ENCODE data around the gene ABCB6.

ABCB6 gene

GRCh38 chr2:219179601-219180465 lies 38.9 kb downstream of the ABCB6 start:
- Histone ChIP-seq H3K4me1 (ENCODE audit: control insufficient read depth in 1 of 2, insufficient read depth in 2 of 2, low read length in 2 of 2) (peaks cover 19 to 30% of the 10 kb centered on the region in 2 donors), H3K36me3 (ENCODE audit: control insufficient read depth in 1 of 2, insufficient read depth in 2 of 2, low read length in 2 of 2) (peaks cover 43 to 55% of the 10 kb centered on the region in 2 donors), H3K27me3 (ENCODE audit: low read depth, low read length) (no peaks in the 10 kb centered on the region), H3K27ac (ENCODE audit: low read length) (no peak overlapping the region), H3K9me3 (ENCODE audit: control insufficient read depth in 1 of 2, low read length in 2 of 2) (no peaks in the 10 kb centered on the region), H3K4me3 (ENCODE audit: low read depth in 1 of 2, low read length in 2 of 2) (peak overlapping the region in 1 of 2 donors; percentile 88)

GRCh38 chr2:219178377-219179175 lies 40.2 kb downstream of the ABCB6 start:
- Histone ChIP-seq H3K36me3 (ENCODE audit: control insufficient read depth in 1 of 2, insufficient read depth in 2 of 2, low read length in 2 of 2) (peaks cover 47 to 57% of the 10 kb centered on the region in 2 donors), H3K4me1 (ENCODE audit: control insufficient read depth in 1 of 2, insufficient read depth in 2 of 2, low read length in 2 of 2) (peaks cover 19 to 36% of the 10 kb centered on the region in 2 donors), H3K4me3 (ENCODE audit: low read depth in 1 of 2, low read length in 2 of 2) (peak overlapping the region; percentile 74 to 88), H3K27me3 (ENCODE audit: low read depth, low read length) (no peaks in the 10 kb centered on the region), H3K27ac (ENCODE audit: low read length) (peak overlapping the region; percentile 14), H3K9me3 (ENCODE audit: control insufficient read depth in 1 of 2, low read length in 2 of 2) (no peaks in the 10 kb centered on the region)

GRCh38 chr2:219177552-219178376 lies 41.0 kb downstream of the ABCB6 start, which contains the start of gene RETREG2:
RETREG2 (plus strand) TSS chr2:219178275; CDS start chr2:219178353, 78 bp downstream.
- Histone ChIP-seq H3K4me3 (ENCODE audit: low read depth in 1 of 2, low read length in 2 of 2) (peak within 1 kb of the TSS; percentile 88 to 89), H3K27ac (ENCODE audit: low read length) (peak within 1 kb of the TSS; percentile 100), H3K9me3 (ENCODE audit: control insufficient read depth in 1 of 2, low read length in 2 of 2) (no peaks in the 10 kb centered on the region), H3K36me3 (ENCODE audit: control insufficient read depth in 1 of 2, insufficient read depth in 2 of 2, low read length in 2 of 2) (peaks cover 46 to 55% of the 10 kb centered on the region in 2 donors), H3K27me3 (ENCODE audit: low read depth, low read length) (no peaks in the 10 kb centered on the region), H3K4me1 (ENCODE audit: control insufficient read depth in 1 of 2, insufficient read depth in 2 of 2, low read length in 2 of 2) (peaks cover 19 to 33% of the 10 kb centered on the region in 2 donors)

DNA sequence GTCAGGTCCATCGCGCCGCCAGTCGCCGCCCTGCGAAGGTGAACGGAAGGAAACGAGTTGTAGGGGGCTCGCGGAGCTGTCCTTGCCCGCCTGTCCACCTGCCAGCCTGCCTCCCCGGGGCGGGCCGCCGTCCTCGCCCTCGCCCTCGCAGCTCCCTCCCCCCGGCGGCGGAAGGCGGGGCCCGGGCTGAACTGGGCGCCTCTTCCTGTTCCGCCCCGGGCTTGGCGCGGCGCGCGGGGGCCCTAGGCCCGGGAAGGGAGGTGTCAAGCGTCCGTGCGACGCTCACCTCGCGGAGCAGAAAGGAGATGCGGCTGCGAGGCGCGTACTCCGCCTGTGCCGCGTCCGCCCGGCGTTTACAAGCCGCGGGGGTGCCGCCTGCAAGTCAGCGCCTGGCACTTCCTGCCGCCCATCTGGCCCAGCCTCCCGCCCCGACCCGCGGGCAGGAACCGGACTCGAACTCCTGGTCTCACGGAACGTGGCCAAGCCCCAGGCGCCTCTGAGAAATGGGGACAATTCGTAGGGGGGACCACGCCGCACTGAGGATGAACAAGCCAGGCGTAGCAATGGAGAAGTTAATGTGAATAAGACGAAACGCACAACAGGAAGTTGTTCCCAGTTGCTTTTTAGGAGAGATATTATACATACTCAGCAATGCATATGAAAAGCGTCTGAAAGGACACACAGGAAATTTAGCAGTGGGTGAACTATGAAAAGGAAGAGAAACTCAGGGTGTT lies 41.8 kb downstream of the ABCB6 start, which contains the start of gene CNPPD1:
Gene CNPPD1 (minus strand): TSS at position 108 of the 734 bp plus-strand sequence. CDS start 97 bp downstream, at position 11.
- Histone ChIP-seq H3K27me3 (ENCODE audit: low read depth, low read length) (no peaks in the 10 kb centered on the region), H3K4me1 (ENCODE audit: control insufficient read depth in 1 of 2, insufficient read depth in 2 of 2, low read length in 2 of 2) (peaks cover 19 to 33% of the 10 kb centered on the region in 2 donors), H3K4me3 (ENCODE audit: low read depth in 1 of 2, low read length in 2 of 2) (peak within 1 kb of the TSS; percentile 88 to 89), H3K27ac (ENCODE audit: low read length) (peak within 1 kb of the TSS; percentile 100), H3K9me3 (ENCODE audit: control insufficient read depth in 1 of 2, low read length in 2 of 2) (no peaks in the 10 kb centered on the region), H3K36me3 (ENCODE audit: control insufficient read depth in 1 of 2, insufficient read depth in 2 of 2, low read length in 2 of 2) (peaks cover 46 to 53% of the 10 kb centered on the region in 2 donors)

DNA sequence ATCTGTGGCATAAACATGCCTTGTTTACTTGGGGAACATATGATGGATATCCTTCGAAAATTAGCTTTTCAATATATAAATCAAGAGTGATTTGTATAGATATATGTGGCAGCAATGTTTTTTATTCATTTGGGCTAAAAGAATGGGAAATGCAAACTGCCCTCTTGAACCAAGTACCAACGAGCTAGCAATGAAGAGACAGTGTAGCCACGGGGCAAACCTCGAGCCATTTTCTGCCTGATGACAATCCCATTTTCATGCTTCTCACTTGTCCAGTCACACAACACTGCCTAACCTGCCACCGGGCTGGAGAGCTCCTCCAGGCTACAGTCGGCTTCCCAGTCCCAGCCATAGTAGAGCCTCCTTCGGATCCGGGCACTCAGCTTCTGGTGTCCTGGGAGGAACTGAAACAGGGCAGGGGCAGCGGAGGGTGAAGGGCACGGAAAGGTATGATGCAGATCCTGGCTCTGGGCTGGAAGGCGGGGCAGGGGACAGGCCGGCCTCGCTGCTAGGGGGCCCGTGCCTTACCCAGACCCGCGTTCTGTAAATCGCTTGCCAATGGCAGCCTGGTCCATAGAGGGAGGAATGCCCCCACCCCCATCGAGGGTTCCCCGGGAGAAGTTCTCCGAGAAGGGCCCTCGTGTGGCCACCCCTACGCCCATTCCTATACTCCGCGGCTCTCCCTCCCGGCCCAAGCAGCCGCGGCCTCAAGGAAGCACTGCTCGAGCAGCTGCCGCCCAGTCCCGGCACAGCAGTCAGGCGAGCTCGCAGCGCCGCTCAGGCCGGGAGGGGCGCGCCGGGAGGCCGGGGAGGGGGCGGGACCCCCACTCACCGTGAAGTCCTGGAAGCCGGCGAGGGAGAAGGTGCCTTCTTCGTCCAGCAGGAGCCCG lies 42.6 kb downstream of the ABCB6 start:
- H3K27ac ChIP-seq (ENCODE audit: low read length), result peak overlapping the region; percentile 100
- H3K36me3 ChIP-seq (ENCODE audit: control insufficient read depth in 1 of 2, insufficient read depth in 2 of 2, low read length in 2 of 2), result peaks cover 42 to 45% of the 10 kb centered on the region in 2 donors
- peaks cover 19 to 35% of the 10 kb centered on the region in 2 donors for H3K4me1 ChIP-seq (ENCODE audit: control insufficient read depth in 1 of 2, insufficient read depth in 2 of 2, low read length in 2 of 2)
- no peaks in the 10 kb centered on the region for H3K9me3 ChIP-seq (ENCODE audit: control insufficient read depth in 1 of 2, low read length in 2 of 2)
- H3K27me3 ChIP-seq (ENCODE audit: low read depth, low read length), result no peaks in the 10 kb centered on the region
- peak overlapping the region; percentile 88 to 89 for H3K4me3 ChIP-seq (ENCODE audit: low read depth in 1 of 2, low read length in 2 of 2)

GRCh38 chr2:219175486-219175885 lies 43.3 kb downstream of the ABCB6 start:
- H3K4me3 ChIP-seq (ENCODE audit: low read depth in 1 of 2, low read length in 2 of 2), result peak overlapping the region; percentile 88 to 89
- peaks cover 35 to 38% of the 10 kb centered on the region in 2 donors for H3K36me3 ChIP-seq (ENCODE audit: control insufficient read depth in 1 of 2, insufficient read depth in 2 of 2, low read length in 2 of 2)
- peak overlapping the region; percentile 100 for H3K27ac ChIP-seq (ENCODE audit: low read length)
- H3K27me3 ChIP-seq (ENCODE audit: low read depth, low read length), result no peaks in the 10 kb centered on the region
- H3K4me1 ChIP-seq (ENCODE audit: control insufficient read depth in 1 of 2, insufficient read depth in 2 of 2, low read length in 2 of 2), result peaks cover 19 to 40% of the 10 kb centered on the region in 2 donors
- no peaks in the 10 kb centered on the region for H3K9me3 ChIP-seq (ENCODE audit: control insufficient read depth in 1 of 2, low read length in 2 of 2)

DNA sequence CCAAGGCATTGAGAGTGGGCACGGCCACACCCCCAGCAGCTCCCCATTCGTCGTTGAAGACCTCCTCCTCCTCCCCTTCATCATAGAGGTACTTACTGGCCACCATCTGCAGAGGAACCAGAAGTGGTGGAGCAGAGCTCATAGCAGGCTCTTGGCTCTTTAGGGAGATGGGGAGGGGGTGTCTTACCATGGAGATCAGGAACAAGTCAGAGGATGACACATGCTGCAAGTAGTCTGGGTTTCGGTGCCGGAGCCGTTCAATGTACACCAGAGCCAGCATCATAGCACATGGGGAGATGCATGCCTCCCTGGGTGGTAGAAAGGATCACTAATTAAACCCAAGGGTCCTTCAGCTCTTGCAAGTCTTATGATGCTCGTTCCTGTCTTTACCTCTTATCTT lies 44.0 kb downstream of the ABCB6 start:
- H3K27ac ChIP-seq (ENCODE audit: low read length), result no peak overlapping the region

DNA sequence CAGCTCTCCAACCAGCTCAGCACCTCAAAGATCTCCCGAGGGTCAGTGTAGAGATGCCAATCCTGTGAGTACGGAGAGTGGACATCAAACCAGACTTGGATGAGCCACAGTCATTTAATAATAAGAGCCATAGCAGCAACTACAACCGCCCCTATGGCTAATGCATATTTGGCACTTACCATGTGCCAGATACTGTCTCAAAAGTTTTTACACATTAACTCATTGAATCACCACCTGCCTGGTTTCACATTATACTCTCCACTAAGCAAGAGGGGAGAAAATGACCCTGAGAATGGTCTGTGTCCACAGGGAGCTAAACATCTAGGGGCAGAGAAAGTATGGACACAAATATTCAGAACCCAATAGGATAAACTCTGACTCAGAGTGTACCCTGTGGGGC lies 44.6 kb downstream of the ABCB6 start:
- Histone ChIP-seq H3K4me3 (ENCODE audit: low read depth in 1 of 2, low read length in 2 of 2) (no peak overlapping the region), H3K27me3 (ENCODE audit: low read depth, low read length) (no peaks in the 10 kb centered on the region), H3K27ac (ENCODE audit: low read length) (no peak overlapping the region), H3K36me3 (ENCODE audit: control insufficient read depth in 1 of 2, insufficient read depth in 2 of 2, low read length in 2 of 2) (peaks cover 27 to 33% of the 10 kb centered on the region in 2 donors), H3K9me3 (ENCODE audit: control insufficient read depth in 1 of 2, low read length in 2 of 2) (no peaks in the 10 kb centered on the region), H3K4me1 (ENCODE audit: control insufficient read depth in 1 of 2, insufficient read depth in 2 of 2, low read length in 2 of 2) (peaks cover 13 to 31% of the 10 kb centered on the region in 2 donors)

More for the DNA sequence above, 44.0 kb downstream of the ABCB6 start:
- Histone ChIP-seq H3K36me3 (ENCODE audit: control insufficient read depth in 1 of 2, insufficient read depth in 2 of 2, low read length in 2 of 2) (peaks cover 31 to 33% of the 10 kb centered on the region in 2 donors), H3K4me1 (ENCODE audit: control insufficient read depth in 1 of 2, insufficient read depth in 2 of 2, low read length in 2 of 2) (peaks cover 19 to 37% of the 10 kb centered on the region in 2 donors), H3K27me3 (ENCODE audit: low read depth, low read length) (no peaks in the 10 kb centered on the region), H3K4me3 (ENCODE audit: low read depth in 1 of 2, low read length in 2 of 2) (no peak overlapping the region), H3K9me3 (ENCODE audit: control insufficient read depth in 1 of 2, low read length in 2 of 2) (no peaks in the 10 kb centered on the region)

DNA sequence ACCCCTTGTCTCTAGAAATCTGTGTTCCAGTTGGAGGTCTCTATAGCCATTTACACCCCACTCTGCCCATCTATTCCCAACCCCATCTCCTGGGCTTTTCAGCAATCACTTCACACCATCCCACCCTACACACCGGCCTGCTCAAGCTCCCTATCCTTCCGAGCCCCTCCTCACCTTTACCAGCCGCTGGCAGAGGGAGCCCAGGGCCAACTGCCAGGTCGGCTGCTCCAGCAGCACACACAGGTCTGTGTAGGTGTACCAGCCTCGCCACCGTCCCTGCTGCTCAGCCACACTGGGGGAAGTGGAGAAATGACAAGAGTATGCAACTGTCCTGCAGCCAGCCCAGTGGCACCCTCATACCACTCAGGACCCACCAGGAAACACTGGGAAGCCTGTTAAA lies 45.6 kb downstream of the ABCB6 start:
- peaks cover 7 to 24% of the 10 kb centered on the region in 2 donors for H3K4me1 ChIP-seq (ENCODE audit: control insufficient read depth in 1 of 2, insufficient read depth in 2 of 2, low read length in 2 of 2)
- H3K4me3 ChIP-seq (ENCODE audit: low read depth in 1 of 2, low read length in 2 of 2), result no peak overlapping the region
- H3K27me3 ChIP-seq (ENCODE audit: low read depth, low read length), result no peaks in the 10 kb centered on the region
- no peak overlapping the region for H3K27ac ChIP-seq (ENCODE audit: low read length)
- H3K36me3 ChIP-seq (ENCODE audit: control insufficient read depth in 1 of 2, insufficient read depth in 2 of 2, low read length in 2 of 2), result peaks cover 27 to 33% of the 10 kb centered on the region in 2 donors
- no peaks in the 10 kb centered on the region for H3K9me3 ChIP-seq (ENCODE audit: control insufficient read depth in 1 of 2, low read length in 2 of 2)
